Activated gamma-delta T cell (primary cell): ENCODE data around the gene SLC7A6OS.

ENCODE experiments used
- DNase-seq: peaks from one replicate; lab custom pipeline; 2025; lab: John Stamatoyannopoulos, UW

The SLC7A6OS gene

GRCh38 chr16:68253721-68254120 is 57.0 kb downstream of the SLC7A6OS start:
- no peak for DNase-seq

- DNase-seq: no peak
These were observed 58.4 kb downstream of the SLC7A6OS start for GRCh38 chr16:68252383-68252782.

GRCh38 chr16:68251832-68252231 is 58.9 kb downstream of the SLC7A6OS start:
- DNase-seq: no peak

DNA sequence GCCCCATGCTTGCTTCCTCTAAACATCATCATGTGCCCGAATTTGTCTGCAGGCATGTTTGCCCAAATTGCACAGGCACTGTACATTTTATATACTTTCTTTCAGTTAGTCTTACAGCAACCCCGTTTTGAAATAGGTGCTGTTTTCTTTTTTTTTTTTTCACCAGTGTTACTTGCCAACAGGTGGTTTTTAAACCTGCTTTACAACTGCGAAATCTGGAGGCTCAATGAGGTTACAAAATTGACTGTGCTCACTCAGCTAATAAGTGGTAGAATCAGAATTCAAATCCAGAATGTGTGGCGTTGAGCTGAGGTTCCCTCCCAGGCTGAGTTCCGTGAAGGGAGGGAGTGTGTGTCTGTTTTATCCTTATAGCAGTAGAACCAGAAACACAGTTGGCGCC is 59.8 kb downstream of the SLC7A6OS start:
- DNase-seq: no peak

DNA sequence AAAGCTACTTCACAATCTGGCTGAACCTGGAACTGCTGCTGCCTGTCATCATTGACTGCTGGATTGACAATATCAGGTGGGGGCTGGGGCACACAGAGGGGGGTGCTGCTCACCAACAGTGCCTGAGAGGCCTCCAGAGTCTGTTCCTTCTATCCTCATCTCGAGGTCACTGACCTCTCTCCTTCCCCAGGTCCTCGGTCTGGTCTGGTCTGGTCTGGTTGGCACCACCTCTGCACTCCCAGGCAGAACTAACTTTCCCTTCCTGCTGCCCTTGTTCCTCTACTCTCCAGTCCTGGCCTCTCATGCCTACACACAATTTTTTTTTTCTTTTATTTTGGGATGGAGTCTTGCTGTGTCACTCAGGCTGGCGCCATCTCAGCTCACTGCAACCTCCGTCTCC is 61.4 kb downstream of the SLC7A6OS start:
- DNase-seq: no peak
